H1 (cell line): ENCODE measurements around the gene COCH.

Source experiments
- JUND ChIP-seq: IDR thresholded peaks from 2 replicates; pipeline ENCODE4 v1.6.1; 2011; ENCODE audit warnings: mild to moderate bottlenecking, improper control_type of control experiment, low read length
- NANOG ChIP-seq: IDR thresholded peaks from 2 replicates; pipeline ENCODE4 v1.6.1; 2011; ENCODE audit warnings: low read length, low read depth, mild to moderate bottlenecking, inconsistent platforms; ENCODE audit not compliant: insufficient read depth, poor library complexity, severe bottlenecking
- SP1 ChIP-seq: IDR thresholded peaks from 2 replicates; pipeline ENCODE4 v1.6.1; 2011; ENCODE audit warnings: low read depth, low read length
- TAF1 ChIP-seq: IDR thresholded peaks from 2 replicates; pipeline ENCODE4 v1.6.1; 2011; ENCODE audit warnings: mild to moderate bottlenecking, low read depth, low read length
- ZNF274 ChIP-seq: IDR thresholded peaks from 2 replicates; pipeline ENCODE4 v1.7.0; 2012; ENCODE audit warnings: low read length, borderline replicate concordance; ENCODE audit errors: extremely low read depth
- TF ChIP-seq, protein P1 (sequence below): IDR thresholded peaks from 2 replicates; pipeline ENCODE4 v1.6.1; 2012; ENCODE audit warnings: low read length, inconsistent platforms
- TF ChIP-seq, protein P2 (sequence below), 3 experiments: IDR thresholded peaks; 1 replicate in 2 of 3; 2 replicates in 1 of 3; pipeline versions ENCODE4 v1.5.1 to v1.6.1; 2011; ENCODE audit warnings: low read length in 3 of 3, mild to moderate bottlenecking in 3 of 3, inconsistent platforms in 2 of 3, low read depth in 1 of 3, moderate library complexity in 1 of 3; ENCODE audit not compliant: insufficient read depth in 1 of 3; ENCODE audit errors: control extremely low read depth in 1 of 3

DNA sequence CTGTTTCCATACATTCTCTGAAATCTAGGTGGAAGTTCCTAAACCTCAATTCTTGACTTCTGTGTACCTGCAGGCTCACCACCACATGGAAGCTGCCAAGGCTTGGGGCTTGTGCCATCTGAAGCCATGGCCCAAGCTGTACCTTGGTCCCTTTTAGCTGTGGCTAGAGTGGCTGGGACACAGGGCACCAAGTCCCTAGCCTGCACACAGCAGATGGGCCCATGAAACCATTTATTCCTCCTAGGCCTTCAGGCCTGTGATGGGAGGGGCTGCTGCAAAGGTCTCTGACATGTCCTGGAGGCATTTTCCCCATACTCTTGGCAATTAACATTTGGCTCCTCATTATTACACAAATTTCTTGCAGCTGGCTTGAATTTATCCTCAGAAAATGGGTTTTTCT lies 40.0 kb upstream of the COCH start:
- no peak for TF ChIP-seq NANOG
- TF ChIP-seq, protein P1, sequence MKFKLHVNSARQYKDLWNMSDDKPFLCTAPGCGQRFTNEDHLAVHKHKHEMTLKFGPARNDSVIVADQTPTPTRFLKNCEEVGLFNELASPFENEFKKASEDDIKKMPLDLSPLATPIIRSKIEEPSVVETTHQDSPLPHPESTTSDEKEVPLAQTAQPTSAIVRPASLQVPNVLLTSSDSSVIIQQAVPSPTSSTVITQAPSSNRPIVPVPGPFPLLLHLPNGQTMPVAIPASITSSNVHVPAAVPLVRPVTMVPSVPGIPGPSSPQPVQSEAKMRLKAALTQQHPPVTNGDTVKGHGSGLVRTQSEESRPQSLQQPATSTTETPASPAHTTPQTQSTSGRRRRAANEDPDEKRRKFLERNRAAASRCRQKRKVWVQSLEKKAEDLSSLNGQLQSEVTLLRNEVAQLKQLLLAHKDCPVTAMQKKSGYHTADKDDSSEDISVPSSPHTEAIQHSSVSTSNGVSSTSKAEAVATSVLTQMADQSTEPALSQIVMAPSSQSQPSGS, result no peak
- TF ChIP-seq TAF1, result no peak
- no peak for TF ChIP-seq SP1
- TF ChIP-seq JUND, result no peak
- TF ChIP-seq, protein P2, sequence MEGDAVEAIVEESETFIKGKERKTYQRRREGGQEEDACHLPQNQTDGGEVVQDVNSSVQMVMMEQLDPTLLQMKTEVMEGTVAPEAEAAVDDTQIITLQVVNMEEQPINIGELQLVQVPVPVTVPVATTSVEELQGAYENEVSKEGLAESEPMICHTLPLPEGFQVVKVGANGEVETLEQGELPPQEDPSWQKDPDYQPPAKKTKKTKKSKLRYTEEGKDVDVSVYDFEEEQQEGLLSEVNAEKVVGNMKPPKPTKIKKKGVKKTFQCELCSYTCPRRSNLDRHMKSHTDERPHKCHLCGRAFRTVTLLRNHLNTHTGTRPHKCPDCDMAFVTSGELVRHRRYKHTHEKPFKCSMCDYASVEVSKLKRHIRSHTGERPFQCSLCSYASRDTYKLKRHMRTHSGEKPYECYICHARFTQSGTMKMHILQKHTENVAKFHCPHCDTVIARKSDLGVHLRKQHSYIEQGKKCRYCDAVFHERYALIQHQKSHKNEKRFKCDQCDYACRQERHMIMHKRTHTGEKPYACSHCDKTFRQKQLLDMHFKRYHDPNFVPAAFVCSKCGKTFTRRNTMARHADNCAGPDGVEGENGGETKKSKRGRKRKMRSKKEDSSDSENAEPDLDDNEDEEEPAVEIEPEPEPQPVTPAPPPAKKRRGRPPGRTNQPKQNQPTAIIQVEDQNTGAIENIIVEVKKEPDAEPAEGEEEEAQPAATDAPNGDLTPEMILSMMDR (IDR thresholded peaks at IDR 0.05; ENCODE audit: control extremely low read depth in 1 of 3, insufficient read depth in 1 of 3, low read depth in 1 of 3, low read length in 3 of 3), result no peak
- TF ChIP-seq ZNF274, result no peak
